Left cardiac atrium (tissue), 4 donors: ENCODE results near the gene NXN. TPM values are rescaled to one million over a fixed set of nuclear protein-coding genes. Genes with fewer than 3 reads are reported as not detected.
"Not testable (repeated sequence)": the region's sequence is repeated elsewhere in the genome, so short reads cannot be mapped to it uniquely, and the experiment has no call there.

Experiments
- ATAC-seq, 2 donors: fragments of 200-7000 bp; cut with Tn5 transposase; one replicate each; pipeline ENCODE4 v1.9.1; 2020; ENCODE audit warnings: mild to moderate bottlenecking in 2 of 2, moderate library complexity in 2 of 2
- DNase-seq: peaks from one replicate; pipeline ENCODE4 v3.0.0-alpha.2; 2020
- intact Hi-C, 2 donors: fragments of 100-400 bp; cut with DNase I; formaldehyde crosslinking; loops; one replicate each; pipeline versions ENCODE4 v1.14.1 to v1.15.1; 2022 to 2023
- total RNA-seq, 2 donors: library from RNA; stranded (reverse); fragmentation: NEBNext Ultra II Directional; extraction: Animal tissue kit (Norgen Biotek cat#: 25700); gene quantifications; one replicate each; pipeline ENCODE4 v1.2.1, GENCODE V29; 2021
- donor health status: DM: no; HTN: yes; CAD: no.
- donor health status: DM: no; HTN: yes; CAD: no; lungs with severe emphysema.
- donor health status: DM: yes; HTN: yes; CAD: no.
- donor health status: Dilated cardiomyopathy.

Gene NXN
- total RNA-seq, 2 donors from 2014 or later = 16.7 to 20.8 TPM

GRCh38 chr17:882827-883585, 96.6 kb downstream of the NXN start:
- intact Hi-C loops = loop anchor here in 1 of 2 donors (5.0 kb wide), 1 partner anchor 94 kb away; the partner anchor contains the start of gene NXN
- ATAC-seq = peak; percentile 74 to 76
- peak; percentile 76 for DNase-seq

- DNase-seq = no peak
- intact Hi-C loops = loop anchor here in 1 of 2 donors (5.0 kb wide), 1 partner anchor 96 kb away; the partner anchor contains the start of gene NXN
- ATAC-seq = no peak
Observed at GRCh38 chr17:881778-882177, 97.8 kb downstream of the NXN start.

DNA sequence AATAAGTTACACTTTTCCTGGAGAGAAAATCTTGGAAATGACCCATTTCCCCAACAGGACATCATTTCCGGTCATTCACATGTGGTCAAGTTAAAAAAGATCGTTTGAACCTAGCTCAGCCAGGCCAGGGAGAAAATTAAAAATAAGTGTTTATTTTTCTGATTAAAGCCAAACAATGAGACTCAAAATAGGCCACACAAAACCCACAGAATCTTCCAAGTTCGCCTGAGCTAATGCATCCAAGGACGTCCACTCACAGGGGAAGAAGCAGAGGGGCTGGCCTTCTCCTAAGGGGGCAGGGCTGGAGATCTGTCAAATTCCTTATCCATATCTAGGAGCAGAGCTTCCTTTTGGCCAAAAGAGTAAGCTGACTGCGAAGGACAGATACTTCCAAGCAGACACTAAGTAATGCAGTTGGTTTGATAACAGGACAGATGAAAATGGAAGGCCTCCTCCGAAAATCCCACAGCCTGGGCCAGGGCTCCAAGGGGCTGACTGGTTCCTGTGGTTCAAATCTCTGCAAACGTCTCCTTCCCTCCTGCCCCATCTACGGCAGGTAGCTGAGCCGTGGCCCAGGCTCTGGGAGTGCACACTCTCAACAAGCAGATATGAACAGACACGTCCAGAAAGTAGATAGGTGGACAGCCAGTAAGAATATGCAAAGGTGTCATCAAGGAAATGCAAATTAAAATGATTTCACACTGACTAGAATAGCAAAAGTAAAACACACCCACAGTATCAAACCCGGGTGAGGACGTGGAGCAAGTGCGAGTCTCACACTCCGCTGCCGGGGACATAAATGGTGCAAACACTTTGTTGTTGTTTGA, 98.9 kb downstream of the NXN start:
- DNase-seq = peak; percentile 62
- intact Hi-C loops = loop anchor here in 1 of 2 donors (5.0 kb wide), 1 partner anchor 97 kb away; the partner anchor contains the start of gene NXN
- ATAC-seq = peak; percentile 42 to 47

GRCh38 chr17:879546-880442, 99.8 kb downstream of the NXN start:
- DNase-seq (peak; percentile 84), ATAC-seq (peak; percentile 55 to 77)
- intact Hi-C loops = loop anchor here in 1 of 2 donors (5.0 kb wide), 1 partner anchor 98 kb away; the partner anchor contains the start of gene NXN

GRCh38 chr17:877630-878029, 101.9 kb downstream of the NXN start:
- ATAC-seq (no peak), DNase-seq (no peak)
- intact Hi-C loops = no loop called here

DNA sequence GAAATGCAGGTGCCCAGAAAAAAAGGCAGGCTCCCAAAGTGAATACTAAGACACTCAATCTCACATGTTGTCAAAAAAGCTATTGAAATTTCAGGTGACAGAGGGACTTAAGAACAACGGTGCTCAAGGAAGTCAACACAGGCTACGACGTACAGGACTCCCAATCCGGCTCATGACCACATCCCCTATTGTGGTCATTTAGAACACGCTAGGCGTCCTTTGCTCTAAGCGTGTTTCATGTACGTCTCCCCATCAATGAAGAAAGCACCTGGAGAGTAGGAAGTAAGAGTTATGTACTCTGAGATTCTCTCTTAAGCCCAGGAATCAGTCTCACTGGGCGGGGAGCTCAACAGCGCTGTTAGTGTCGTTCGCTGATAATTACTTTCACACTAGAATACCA, 103.3 kb downstream of the NXN start:
- intact Hi-C loops = no loop called here
- ATAC-seq (no peak), DNase-seq (no peak)

- intact Hi-C loops, ATAC-seq, DNase-seq: not testable (repeated sequence)
Observed at GRCh38 chr17:874590-874989, 105.0 kb downstream of the NXN start.

GRCh38 chr17:872855-873254, 106.7 kb downstream of the NXN start:
- DNase-seq (no peak), ATAC-seq (no peak)
- intact Hi-C loops = no loop called here

DNA sequence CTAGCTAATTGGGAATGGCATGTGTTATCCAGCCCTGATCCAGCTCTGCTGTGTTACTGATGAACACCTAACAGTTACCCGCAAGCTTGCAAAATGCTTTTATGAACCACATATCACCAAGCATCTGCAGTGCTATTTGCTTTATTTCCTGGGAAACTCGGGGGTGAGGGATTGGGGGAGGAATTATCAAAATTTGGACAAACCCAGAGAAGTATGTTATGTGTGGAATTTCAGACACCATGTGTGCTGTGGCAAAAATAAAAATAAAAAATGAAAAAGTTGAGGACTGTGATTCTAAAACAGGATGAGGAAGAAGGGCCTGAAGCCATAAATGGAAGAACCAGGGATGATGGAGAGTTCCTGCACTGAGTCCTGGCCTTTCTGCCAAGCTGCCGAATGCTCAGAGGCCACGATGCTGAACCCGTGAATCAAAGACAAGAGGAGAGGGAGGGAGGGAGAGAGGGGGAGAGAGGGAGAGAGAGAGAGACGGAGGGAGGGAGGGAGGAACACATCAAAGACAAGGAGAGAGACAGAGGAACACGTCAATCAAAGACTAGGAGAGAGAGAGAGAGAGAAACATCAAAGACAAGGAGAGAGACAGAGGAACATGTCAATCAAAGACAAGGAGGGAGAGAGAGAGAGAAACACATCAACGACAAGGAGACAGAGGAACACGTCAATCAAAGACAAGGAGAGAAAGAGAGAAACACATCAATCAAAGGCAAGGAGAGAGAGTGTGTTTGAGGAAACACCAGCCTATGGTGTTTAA, 107.6 kb downstream of the NXN start:
- ATAC-seq (no peak), DNase-seq (no peak)
- intact Hi-C loops = no loop called here

GRCh38 chr17:869567-870525, 109.7 kb downstream of the NXN start:
- peak; percentile 64 to 71 for ATAC-seq
- DNase-seq = peak; percentile 54

DNA sequence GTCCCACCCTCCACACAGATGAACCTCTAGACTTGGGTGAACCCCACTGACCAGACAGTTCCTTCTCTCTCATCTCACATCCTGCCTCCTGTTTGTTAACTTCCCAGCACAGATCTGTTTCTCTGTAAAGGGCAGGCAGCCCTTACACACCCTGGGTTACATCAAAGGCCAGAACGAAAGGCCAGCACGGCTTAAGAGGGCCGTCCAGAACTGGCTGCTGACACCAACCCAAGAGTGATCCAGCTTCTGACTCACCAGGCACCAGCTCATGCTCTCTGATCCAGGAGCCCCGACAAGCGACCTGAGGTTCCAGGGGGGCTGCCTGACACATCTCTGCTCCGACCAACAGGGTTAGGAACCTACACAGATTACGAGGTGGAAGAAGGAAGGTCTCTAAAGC, 110.5 kb downstream of the NXN start:
- peak; percentile 79 for DNase-seq
- ATAC-seq = peak; percentile 85 to 96
- intact Hi-C loops = no loop called here

More at GRCh38 chr17:869567-870525, 109.7 kb downstream of the NXN start:
- intact Hi-C loops = no loop called here

GRCh38 chr17:867896-868489, 111.6 kb downstream of the NXN start:
- no peak for ATAC-seq
- intact Hi-C loops = no loop called here
- DNase-seq = no peak

GRCh38 chr17:867238-867637, 112.3 kb downstream of the NXN start:
- ATAC-seq, DNase-seq, intact Hi-C loops: not testable (repeated sequence)

DNA sequence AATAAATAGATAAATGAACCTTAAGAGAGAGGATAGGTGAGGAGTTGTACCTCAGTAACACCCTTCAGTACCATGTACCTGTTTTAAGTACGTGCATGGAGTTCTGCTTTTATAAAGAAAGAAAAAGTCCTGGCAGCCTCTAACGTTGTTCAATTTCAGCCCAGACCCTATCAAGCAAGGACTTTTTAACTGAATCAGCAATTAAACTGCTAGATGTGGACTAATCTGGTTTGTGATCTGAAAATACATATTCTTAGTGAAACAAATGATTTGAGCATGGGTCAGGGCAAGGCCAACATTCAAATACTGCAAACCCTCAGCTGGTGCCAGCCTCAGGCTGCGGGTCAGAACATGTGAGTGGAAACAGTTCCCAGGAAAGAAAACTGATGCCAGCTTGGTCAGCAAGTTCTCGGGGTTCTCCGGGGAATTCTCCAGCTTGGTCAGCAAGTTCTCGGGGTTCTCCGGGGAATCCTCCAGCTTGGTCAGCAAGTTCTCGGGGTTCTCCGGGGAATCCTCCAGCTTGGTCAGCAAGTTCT, 112.9 kb downstream of the NXN start:
- ATAC-seq = no peak
- intact Hi-C loops = no loop called here

GRCh38 chr17:864315-864714, 115.3 kb downstream of the NXN start:
- intact Hi-C loops = no loop called here
- no peak for DNase-seq

More for the DNA sequence above, 112.9 kb downstream of the NXN start:
- DNase-seq = no peak

GRCh38 chr17:863880-864279, 115.7 kb downstream of the NXN start:
- DNase-seq = no peak
- ATAC-seq = no peak
- intact Hi-C loops = no loop called here

More at GRCh38 chr17:864315-864714, 115.3 kb downstream of the NXN start:
- no peak for ATAC-seq
